Skin of body (tissue), 2 donors: Measurements from ENCODE around the gene TRIM66. TPM values are rescaled to one million over a fixed set of nuclear protein-coding genes. Genes with fewer than 3 reads are reported as not detected.

Experiments
- DNase-seq: peaks from one replicate; lab custom pipeline; 2025; lab: John Stamatoyannopoulos, UW
- total RNA-seq: library from RNA; depleted of rRNA; stranded (reverse); fragments of >200 nt; gene quantifications from one replicate; pipeline ENCODE4 v1.2.3, GENCODE V29; 2014

The TRIM66 gene, protein sequence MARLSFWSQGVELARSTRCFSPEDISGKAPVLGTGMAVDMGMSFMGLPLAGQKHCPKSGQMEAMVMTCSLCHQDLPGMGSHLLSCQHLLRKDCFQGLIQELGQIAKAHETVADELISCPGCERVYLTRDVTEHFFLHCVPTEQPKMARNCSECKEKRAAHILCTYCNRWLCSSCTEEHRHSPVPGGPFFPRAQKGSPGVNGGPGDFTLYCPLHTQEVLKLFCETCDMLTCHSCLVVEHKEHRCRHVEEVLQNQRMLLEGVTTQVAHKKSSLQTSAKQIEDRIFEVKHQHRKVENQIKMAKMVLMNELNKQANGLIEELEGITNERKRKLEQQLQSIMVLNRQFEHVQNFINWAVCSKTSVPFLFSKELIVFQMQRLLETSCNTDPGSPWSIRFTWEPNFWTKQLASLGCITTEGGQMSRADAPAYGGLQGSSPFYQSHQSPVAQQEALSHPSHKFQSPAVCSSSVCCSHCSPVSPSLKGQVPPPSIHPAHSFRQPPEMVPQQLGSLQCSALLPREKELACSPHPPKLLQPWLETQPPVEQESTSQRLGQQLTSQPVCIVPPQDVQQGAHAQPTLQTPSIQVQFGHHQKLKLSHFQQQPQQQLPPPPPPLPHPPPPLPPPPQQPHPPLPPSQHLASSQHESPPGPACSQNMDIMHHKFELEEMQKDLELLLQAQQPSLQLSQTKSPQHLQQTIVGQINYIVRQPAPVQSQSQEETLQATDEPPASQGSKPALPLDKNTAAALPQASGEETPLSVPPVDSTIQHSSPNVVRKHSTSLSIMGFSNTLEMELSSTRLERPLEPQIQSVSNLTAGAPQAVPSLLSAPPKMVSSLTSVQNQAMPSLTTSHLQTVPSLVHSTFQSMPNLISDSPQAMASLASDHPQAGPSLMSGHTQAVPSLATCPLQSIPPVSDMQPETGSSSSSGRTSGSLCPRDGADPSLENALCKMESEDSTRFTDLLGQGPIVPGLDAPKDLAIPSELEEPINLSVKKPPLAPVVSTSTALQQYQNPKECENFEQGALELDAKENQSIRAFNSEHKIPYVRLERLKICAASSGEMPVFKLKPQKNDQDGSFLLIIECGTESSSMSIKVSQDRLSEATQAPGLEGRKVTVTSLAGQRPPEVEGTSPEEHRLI (N-terminal part only)
- total RNA-seq = 5.1 TPM

DNA sequence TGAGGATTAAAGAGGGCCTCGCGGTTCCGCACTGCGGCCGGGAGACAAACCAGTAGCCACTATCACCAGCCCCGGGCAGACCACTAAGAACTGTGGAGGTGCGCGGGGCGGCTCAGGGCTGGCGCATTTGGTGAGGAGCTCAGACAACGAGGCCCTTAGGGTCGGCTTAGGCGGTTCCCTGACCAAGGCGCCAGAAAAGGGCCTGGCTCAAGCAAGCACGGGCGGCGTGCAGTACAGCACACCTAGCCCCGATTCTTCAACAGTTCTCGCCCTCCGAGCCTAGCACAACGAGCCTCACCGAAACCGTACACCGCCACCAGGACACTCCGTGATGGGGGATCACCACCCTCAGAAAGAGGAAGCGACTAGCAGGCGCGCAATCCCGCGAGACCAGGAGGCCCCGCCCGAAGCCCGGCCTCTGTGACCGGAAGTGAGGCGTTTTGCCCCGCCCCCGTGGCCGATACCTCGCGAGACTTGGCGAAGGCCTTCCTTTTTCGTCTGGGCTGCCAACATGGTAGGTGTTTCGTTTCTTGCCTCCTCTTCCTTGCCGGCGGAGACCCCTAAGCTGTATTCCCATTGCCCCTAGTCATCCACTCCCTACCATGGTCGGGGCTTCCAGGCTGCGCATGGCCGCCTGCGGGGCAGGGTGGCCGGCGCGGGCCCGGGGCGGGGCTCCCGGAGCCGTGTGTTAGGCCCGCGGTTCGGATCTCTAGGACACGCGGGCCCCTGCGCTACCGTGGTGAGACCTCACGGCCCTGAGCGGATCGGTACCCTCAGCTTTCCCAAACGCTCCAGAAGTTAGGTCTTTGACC lies at the start of gene TRIM66, which contains the start of gene RPL27A:
Gene TRIM66 (minus strand): TSS at position 363 of the 812 bp plus-strand sequence. CDS start 10,391 bp downstream, outside the sequence.
Gene RPL27A (plus strand): TSS at position 490 of the 812 bp plus-strand sequence. CDS start 22 bp downstream, at position 512.
- peak; percentile 96 for DNase-seq

DNA sequence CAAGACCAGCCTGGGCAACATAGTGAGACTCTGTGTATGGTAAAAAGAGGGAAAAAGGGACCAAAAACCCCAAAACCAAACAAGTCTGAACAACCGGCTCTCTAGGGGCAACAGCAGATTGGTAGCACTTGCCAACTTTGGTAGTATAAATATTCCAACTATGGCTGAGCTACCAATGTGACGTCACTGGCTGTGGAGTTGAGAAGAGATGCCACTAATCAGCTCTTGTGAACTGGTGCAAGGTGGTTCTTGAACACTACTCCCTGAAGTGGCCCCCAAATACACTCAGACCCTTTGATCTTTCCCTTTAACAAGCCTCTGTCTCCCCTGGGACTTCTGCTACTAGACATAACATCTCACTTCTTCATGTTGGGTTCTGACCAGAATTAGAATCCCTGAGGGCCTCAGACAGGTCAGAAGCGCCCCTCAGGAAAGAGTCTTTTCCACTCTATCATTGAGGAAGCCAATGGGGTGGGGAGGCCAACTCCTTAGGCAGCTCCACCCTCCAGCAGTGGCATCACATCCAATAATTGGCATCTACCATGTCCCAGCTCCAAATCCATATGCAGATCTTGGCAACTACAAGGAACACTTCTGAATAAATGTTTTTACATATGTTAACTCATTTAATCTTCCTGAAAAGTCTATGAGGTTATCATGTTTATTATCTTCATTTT lies 49.3 kb upstream of the TRIM66 start:
- DNase-seq = no peak

DNA sequence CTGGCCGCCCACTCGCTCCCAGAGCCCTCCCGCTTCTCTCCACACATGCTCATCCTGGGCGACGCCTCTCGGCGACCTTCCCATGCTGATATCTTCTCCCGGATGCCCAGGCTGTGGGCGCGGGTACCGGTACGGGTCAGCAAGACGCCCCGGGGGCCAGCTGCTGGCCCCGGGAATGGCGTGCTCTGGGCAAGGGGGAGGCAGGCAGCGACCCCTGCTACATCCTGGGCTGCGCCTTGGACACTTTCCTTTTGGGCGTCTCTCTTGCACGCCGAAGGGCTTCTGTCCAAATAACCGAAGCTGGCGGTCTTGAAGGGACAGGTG lies 48.2 kb upstream of the TRIM66 start:
- DNase-seq = no peak

DNA sequence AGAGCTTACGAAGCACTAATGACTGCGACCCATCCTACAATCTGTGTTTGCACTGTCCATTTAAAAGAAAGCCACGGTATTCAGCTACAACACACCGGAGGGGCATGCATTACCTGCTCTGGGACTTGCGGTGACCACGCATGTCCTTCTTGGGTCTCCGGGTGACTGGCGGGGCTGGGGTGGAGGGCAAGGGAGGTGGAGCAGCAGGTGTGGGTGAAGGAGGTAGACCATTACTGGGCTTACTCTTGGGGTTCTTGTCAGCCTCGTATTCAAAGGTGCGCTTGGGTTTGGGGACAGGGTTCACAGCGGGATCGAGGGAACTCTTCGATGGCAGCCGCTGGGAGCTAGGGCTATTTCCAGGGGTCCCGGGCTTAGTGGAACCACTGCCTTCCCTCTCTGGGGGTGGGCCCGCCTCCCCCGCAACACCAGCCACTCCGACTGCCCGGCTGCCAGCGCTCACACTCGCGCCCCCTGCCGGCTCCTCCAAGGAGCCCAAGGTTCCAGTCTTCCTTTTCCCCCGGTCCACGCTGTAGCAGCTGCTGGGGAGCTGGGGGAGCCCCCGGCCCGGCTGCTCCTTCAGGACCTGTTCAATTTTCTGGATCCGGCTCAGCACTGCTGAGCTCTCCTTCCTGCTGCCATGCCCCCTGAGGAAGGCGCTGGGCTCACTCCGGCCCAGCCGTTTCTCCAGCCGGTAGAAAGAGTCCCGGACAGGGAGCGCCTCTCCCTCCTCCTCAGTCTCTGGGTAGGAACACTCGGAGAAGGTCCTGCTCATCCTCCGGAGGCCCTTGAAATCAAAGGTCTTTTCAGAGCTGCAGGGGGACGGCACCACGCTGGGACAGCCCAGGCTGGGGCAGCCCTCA lies 47.6 kb upstream of the TRIM66 start:
- no peak for DNase-seq

DNA sequence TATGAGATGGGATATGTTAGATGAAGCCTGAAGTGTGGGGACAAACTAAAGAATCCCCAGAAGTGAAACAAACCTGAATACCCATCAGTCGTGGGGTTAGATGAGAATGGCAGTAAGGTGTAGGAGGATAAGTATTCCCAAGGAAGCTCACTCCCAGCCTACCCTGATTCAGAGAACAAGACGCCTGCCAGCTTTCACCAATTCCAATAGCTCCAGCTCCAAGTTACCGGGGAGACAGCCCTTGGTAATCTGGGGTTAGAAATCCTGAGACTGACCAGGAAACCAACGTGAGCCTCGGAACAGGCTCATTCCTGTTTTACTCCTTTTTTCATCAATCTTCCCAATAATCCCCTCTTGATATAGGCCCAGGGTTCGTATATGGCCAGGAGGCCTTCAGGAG lies 46.6 kb upstream of the TRIM66 start:
- DNase-seq = no peak

DNA sequence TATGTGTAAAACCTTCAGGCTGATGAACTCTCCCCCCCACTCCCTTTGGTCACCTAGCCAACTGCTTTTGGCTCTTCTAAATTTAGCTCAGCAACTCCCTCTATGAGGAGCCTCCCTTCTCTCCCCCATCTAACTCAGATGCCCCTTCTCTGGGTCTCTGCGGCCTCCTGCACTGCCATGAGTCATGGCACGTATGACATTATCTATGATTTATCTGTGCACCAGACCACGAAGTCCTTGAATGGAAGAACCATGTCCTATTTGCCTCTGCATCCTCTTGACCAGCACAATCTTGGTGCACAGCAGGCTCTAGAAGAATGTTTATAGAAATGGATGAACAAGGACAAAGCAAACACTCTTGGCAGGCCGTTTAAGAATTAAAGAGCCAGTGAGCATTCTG lies 46.1 kb upstream of the TRIM66 start:
- no peak for DNase-seq

DNA sequence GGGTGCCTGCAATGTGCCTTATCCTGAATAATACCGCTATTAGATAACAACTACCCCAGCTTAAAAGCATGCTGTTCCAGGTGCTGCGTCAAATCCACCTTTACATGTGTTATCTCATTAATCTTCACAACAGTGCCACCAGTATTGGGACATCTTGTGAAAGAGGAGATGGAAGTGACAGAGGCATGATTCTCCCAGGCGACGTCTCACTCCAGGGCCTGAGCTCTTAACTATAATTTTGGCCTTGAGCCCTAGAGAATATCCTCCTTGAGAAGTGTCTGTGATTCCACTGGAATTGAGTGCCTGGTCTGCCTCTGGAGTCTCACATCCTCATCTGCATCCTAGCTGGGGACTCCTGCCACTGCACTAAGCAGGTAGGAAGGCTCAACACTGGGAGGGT lies 43.9 kb upstream of the TRIM66 start:
- no peak for DNase-seq

DNA sequence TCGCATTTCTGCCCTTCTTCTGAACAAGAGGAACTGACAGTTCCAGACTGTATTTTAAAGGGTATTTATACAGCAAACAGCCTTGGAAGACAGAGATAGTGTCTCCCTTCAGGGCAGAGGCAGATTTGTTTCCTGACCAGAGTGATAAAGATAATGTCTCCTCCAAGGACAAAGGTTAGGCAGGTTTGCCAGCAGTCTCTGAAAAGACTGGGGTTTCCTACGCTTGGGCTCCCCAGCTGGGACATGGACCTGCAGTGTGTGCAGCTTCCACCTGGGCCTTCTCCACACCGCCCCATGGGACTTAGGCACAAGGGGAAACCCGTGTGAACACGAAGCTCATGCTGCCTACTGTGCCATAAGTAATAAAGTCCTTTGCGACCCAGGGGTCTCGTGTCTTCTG lies 42.2 kb upstream of the TRIM66 start:
- no peak for DNase-seq

DNA sequence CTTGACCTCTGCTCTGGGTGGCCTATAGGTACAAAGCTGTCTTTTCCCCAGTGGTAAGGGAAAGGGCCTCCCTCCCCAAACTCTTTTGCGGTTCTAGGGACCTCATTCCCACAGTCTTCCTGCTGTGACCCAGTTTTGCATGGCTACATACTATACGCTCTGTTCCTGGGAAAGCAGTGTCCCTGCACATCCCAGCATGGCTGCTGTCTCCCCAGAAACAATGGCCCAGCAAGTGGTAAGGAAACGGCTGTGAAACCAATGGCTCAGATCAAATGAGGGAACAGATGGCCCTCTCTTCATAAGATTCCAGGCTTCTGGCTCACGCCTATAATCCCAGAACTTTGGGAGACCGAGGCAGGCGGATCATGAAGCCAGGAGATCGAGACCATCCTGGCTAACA lies 41.2 kb upstream of the TRIM66 start:
- DNase-seq = no peak

DNA sequence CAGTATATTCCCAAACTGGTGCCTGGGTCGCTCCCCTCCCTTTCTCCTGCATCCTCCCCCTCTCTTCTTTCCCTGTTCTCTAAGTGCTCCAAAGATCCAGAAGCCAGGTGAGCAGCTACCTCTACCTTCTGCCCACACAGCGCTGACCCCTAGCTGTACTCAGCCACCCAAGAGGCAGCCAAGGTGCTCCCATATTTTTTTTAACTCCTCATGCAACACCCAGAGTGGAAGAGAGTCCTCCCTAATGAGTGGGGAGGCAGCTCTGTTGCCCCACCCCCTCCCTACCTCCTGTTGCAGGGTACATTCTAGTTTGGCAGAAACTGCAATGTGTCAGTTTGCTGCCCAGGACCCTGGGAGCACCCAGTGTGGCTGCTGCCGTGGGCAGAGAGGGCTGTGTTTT lies 40.3 kb upstream of the TRIM66 start:
- DNase-seq = no peak

DNA sequence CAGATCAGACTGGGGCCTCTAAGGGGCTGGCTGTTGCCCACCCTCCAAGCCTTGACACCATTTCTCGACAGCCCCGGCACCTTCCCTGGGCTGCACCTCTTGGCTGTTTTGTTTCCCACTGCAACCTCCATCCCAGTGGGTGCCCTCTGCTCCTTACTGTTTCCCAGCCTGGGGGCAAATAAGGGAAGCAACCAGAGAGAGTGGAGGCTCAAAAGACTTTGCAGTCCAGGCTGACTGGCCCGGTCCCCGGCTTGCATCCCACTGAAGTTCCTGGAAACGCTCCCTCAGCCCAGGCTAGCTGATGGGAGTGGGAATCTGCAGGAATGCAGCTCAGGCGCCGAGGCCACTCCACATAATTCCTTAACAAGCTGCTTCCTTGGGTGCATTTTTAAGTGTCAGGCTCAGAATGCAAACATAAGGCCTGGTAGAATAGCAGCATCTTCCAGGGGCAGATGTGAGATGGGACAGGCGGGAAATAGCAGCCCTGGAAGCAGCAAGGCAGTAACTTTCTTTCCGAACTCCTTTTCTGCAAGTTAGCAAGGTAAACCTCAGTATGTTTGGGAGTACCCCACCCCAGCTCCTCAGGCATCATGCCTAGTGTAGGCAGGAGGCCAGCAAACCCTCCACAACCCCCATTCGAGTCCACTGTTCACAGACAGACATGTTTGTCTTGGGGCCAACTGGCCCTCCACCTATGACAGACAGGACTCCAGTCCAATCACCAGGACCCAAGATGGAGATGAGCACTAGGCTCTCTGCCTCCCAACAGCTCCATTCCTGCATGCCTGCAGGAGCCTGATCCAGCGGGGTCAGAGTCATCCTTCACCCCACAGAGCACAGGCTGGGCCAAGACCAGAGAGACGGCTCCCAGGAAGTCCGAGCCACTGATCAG lies 39.4 kb upstream of the TRIM66 start:
- DNase-seq = peak; percentile 37

DNA sequence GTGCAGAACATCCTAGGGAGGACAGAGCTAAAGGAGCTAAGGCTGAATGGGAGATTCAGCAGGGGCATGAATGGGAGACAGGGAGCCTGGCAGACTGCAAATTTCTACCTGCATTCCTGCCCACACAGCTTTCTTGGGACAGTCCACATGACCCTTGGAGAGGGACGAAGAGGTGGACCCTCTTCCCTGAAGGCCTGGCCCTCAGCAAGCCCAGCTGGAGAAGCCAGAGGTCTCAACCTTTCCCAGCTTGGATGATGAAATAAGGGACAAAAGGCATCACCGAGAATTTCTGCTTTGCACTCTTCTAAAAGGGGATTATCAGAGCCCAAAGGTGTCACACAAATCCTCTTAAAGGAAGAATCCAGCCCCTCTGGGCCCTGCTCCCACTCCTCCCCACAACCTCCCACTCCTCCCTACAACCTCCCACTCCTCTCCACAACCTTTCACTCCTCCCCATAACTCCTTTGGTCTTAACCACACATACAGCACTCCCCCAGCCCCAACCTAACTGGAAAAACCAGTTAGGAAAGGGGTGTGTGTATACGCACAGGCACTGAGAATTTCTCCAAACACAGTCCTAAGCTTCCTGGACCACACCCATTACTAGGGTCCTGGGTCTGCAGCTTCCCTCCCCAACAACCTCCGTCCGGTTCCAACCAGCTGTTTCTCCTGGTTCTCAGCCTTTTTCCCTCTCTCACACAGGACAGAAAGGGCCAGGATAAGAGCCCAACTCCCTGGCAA lies 38.6 kb upstream of the TRIM66 start:
- DNase-seq = peak; percentile 56

DNA sequence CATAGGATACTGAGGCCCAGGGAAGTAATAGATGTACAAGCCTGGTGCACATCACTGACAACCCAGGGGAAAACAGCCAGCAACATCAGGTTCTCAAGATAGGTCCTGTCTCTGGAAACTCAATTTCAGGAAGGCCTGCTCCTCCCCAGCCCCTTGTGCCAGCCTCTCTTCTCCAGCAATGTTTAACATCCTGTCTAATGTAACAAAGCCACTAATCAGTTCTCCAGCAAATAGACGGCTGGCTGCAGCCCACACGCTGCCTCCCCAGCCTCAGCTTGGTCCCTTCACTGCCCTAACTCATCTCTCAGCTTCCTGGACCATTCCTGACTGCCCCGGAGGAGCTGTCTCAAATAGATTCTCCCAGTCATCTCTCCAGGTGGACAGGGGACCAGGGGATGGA lies 37.9 kb upstream of the TRIM66 start:
- DNase-seq = peak; percentile 24

DNA sequence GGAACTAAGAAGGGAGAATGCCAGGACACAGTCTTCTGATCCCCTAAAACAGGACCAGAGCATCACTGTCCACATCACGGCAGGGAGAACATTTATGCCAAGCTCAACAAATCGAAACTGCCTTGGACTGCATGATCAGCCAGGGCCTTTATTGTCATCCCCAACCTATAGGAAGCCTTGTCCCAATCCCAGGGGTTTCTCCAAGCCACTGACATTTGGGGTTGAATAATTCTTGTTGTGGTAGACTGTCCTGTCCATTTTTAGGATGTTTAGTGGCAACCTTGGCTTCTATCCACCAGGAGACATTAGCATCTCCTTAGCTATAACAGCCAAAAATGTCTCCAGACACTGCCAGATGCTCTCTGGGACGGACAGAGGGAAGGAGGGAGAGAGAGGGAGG lies 37.3 kb upstream of the TRIM66 start:
- peak; percentile 48 for DNase-seq

DNA sequence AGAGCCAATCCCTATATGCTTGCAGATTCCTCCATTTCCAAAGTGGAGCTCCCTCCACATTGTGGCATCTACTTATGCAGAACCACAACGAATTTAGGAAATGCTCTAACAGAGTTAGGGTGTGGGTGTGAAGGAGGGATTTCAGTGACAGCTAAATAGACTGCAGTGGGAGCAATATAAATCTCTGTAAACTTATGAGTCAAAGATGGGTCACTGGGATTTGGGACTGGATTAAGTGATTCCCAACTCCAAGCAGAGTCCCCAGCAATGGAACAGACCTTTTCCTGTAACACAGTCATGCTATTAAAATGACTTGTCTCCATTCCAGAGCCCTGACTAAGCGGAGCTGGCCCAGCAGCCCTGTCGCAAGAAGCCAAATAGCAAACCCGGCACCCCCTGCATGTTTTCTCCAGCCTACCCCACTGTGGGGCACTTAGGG lies 36.8 kb upstream of the TRIM66 start:
- peak; percentile 80 for DNase-seq

DNA sequence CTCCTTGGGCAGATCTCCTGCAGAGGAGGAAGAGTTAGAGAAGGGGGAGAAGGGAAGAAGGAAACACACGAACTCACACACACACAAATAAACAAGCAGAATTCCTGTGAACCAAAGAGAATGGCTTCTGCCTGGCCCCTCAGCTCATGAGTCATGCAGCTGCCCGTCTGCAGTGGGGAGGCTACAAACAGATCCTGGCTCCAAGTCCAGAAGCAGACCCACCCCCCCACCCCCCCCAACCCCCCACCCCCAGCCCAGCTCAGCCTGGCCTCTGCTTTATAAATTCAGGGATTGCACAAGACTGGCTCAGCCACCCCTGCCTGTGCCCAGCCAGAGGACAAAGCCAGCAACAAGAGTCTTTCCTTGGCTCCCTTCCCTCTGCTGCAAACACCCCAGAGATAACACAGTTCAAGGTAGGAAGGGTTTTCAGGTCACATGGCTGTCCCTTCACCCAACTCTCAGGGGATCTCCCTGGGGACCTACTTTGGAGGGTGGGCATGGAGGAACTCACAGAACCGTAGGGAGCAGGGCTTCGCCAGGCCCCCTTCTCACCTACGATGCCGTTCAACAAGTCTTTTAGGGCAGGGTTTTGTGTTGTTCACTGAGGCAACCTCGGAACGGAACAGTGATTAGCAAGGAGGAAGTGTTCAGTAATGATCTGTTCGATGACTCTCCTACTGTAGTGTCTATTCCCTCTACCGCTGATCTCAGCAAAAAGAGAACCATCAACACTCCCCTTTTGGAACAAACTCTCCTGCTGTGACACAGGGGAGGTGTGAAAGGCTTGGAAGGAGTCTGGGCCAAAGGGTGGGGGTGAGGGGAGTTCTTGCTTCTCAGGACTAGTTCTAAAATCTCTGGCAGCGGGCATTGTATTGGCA lies 35.6 kb upstream of the TRIM66 start:
- peak; percentile 66 for DNase-seq

DNA sequence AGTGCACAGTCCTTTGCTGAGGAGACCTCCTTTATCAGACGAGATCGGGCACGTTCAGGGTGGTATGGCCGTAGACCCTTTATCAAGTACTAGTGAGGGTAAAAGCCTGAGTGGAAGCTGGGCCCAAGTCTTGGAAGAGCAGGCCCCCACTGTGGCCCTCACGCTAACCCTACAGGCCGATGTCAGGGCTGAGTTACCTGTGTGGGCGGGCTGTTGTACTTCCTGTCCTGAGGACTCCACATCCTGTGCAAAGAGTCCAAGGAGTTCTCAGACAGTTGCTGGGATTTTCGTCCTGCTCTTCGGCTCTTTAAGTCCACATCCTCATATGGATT lies 35.0 kb upstream of the TRIM66 start:
- no peak for DNase-seq
